Measurements from ENCODE around the gene SUGP1. TPM values are rescaled to one million over a fixed set of nuclear protein-coding genes. Genes with fewer than 3 reads are reported as not detected.

The SUGP1 gene
- polyA plus RNA-seq, 3 donors, result 17.4 to 38.8 (median 18.1) TPM

DNA sequence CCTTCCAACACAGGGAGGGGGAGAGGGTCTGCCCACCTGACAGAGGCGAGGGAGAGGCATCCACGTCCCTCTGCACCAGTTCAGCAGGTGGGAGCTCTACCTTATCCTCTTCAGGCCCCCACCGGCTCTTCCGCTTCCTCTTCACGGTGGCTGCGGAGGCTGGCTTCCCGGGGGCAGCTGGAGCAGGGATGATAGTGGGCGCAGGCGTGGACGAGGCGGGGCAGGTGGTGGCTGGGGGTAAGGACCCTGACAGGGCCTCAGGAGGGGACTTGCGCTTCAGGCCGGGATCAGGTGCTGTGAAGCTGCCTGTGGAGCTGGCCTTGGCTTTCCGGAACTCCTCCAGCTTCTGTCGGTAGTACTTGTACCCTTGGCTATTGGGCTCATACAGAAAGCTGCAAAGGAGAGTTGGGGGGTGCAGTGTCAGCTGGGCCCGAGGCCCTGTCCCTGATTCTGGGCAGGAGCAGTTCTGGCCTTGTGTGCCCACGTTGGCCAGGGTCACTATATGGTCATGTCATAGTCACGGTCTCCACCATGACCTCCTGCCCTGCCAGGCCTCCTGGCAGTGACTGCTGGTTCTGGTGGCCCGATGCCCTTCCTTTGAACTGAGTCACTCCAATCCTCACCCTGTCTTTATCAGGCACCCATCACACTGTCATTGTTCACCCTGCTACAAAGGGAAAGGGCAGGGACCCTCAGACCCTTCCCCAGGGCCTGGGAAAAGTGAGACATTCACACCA lies 23.2 kb downstream of the SUGP1 start:
- no peaks in the 10 kb centered on the region for H3K79me2 ChIP-seq (ENCODE audit: insufficient read depth, low read length)
- peaks cover 0 to 3% (median 2%) of the 10 kb centered on the region in 3 donors for H3K27me3 Mint-ChIP-seq (ENCODE audit: low read depth in 3 of 3)
- peaks cover 0 to 8% of the 10 kb centered on the region in 2 donors for H3K9me3 ChIP-seq (replicated peaks in 1 of 2; ENCODE audit: control insufficient read depth in 1 of 2, insufficient read depth in 1 of 2, low read length in 2 of 2)
- intact Hi-C loops (cut with micrococcal nuclease), result no loop called here
- H3K4me1 Mint-ChIP-seq, result no peaks in the 10 kb centered on the region
- no peak overlapping the region for H2AFZ ChIP-seq (ENCODE audit: insufficient read depth, low read depth, low read length, poor library complexity, severe bottlenecking)
- H3K27me3 ChIP-seq (ENCODE audit: control insufficient read depth in 2 of 2, insufficient read depth in 2 of 2, low read length in 2 of 2), result no peaks in the 10 kb centered on the region
- TF ChIP-seq, protein P1, sequence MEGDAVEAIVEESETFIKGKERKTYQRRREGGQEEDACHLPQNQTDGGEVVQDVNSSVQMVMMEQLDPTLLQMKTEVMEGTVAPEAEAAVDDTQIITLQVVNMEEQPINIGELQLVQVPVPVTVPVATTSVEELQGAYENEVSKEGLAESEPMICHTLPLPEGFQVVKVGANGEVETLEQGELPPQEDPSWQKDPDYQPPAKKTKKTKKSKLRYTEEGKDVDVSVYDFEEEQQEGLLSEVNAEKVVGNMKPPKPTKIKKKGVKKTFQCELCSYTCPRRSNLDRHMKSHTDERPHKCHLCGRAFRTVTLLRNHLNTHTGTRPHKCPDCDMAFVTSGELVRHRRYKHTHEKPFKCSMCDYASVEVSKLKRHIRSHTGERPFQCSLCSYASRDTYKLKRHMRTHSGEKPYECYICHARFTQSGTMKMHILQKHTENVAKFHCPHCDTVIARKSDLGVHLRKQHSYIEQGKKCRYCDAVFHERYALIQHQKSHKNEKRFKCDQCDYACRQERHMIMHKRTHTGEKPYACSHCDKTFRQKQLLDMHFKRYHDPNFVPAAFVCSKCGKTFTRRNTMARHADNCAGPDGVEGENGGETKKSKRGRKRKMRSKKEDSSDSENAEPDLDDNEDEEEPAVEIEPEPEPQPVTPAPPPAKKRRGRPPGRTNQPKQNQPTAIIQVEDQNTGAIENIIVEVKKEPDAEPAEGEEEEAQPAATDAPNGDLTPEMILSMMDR (IDR thresholded peaks at IDR 0.05), result no peak
- no peak overlapping the region for H3K27ac ChIP-seq (ENCODE audit: low read depth in 1 of 2, low read length in 2 of 2)
- no peaks in the 10 kb centered on the region for H4K20me1 ChIP-seq (ENCODE audit: insufficient read depth, low read length)
- DNase-seq, result no peak
- no peak overlapping the region for H3K4me3 Mint-ChIP-seq
- 94% methylated on average over 13 of the region's 19 CpGs for WGBS (ENCODE audit: insufficient coverage)
- peaks cover 2 to 15% (median 10%) of the 10 kb centered on the region in 7 donors for H3K9me3 Mint-ChIP-seq
- H3K27ac Mint-ChIP-seq, result peak overlapping the region in 1 of 7 donors; percentile 44
- peaks cover 75 to 95% of the 10 kb centered on the region in 2 donors for H3K36me3 Mint-ChIP-seq
- H3K4me2 ChIP-seq (replicated peaks; ENCODE audit: extremely low read depth, low read length, poor library complexity, severe bottlenecking), result no peak overlapping the region
- H3K4me3 ChIP-seq (replicated peaks in 1 of 3; ENCODE audit: low read depth in 2 of 3, low read length in 3 of 3), result no peak overlapping the region
- H3K9ac ChIP-seq (ENCODE audit: insufficient read depth, low read length, poor library complexity, severe bottlenecking), result no peak overlapping the region
- H3K4me1 ChIP-seq (ENCODE audit: control insufficient read depth in 1 of 2, insufficient read depth in 2 of 2, low read length in 2 of 2), result no peaks in the 10 kb centered on the region
- peaks cover 65 to 89% of the 10 kb centered on the region in 2 donors for H3K36me3 ChIP-seq (replicated peaks in 1 of 2; ENCODE audit: control insufficient read depth in 1 of 2, insufficient read depth in 2 of 2, low read length in 2 of 2)

DNA sequence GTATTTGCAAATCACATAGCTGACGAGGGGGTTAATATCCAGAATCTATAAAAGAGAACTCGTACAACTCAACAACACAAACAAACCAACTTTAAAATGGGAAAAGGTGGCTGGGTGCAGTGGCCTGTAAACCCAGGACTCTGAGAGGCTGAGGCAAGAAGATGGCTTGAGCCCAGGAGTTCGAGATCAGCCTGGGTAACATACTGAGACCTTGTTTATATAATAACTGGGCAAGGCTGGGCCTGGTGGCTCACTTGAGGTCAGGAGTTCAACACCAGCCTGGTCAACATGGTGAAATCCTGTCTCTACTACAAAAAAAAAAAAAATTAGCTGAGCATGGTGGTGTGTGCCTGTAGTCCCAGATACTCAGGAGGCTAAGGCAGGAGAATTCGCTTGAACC lies 25.4 kb downstream of the SUGP1 start:
- Mint-ChIP-seq H3K27me3 (ENCODE audit: low read depth in 3 of 3) (peaks cover 0 to 2% (median 0%) of the 10 kb centered on the region in 3 donors), H3K27ac (peak overlapping the region in 1 of 7 donors; percentile 48), H3K36me3 (peaks cover 70 to 94% of the 10 kb centered on the region in 2 donors), H3K9me3 (peaks cover 2 to 15% (median 10%) of the 10 kb centered on the region in 7 donors), H3K4me1 (no peaks in the 10 kb centered on the region), H3K4me3 (no peak overlapping the region)
- Histone ChIP-seq H3K27me3 (ENCODE audit: control insufficient read depth in 2 of 2, insufficient read depth in 2 of 2, low read length in 2 of 2) (no peaks in the 10 kb centered on the region), H3K4me3 (replicated peaks in 1 of 3; ENCODE audit: low read depth in 2 of 3, low read length in 3 of 3) (no peak overlapping the region), H3K4me2 (replicated peaks; ENCODE audit: extremely low read depth, low read length, poor library complexity, severe bottlenecking) (no peak overlapping the region), H3K9me3 (replicated peaks in 1 of 2; ENCODE audit: control insufficient read depth in 1 of 2, insufficient read depth in 1 of 2, low read length in 2 of 2) (peaks cover 0 to 8% of the 10 kb centered on the region in 2 donors), H3K9ac (ENCODE audit: insufficient read depth, low read length, poor library complexity, severe bottlenecking) (no peak overlapping the region), H4K20me1 (ENCODE audit: insufficient read depth, low read length) (no peaks in the 10 kb centered on the region), H3K27ac (ENCODE audit: low read depth in 1 of 2, low read length in 2 of 2) (no peak overlapping the region), H3K4me1 (ENCODE audit: control insufficient read depth in 1 of 2, insufficient read depth in 2 of 2, low read length in 2 of 2) (no peaks in the 10 kb centered on the region), H3K36me3 (replicated peaks in 1 of 2; ENCODE audit: control insufficient read depth in 1 of 2, insufficient read depth in 2 of 2, low read length in 2 of 2) (peaks cover 53 to 86% of the 10 kb centered on the region in 2 donors), H3K79me2 (ENCODE audit: insufficient read depth, low read length) (no peaks in the 10 kb centered on the region), H2AFZ (ENCODE audit: insufficient read depth, low read depth, low read length, poor library complexity, severe bottlenecking) (no peak overlapping the region)
- DNase-seq, result no peak
- 100% methylated on average over 1 of the region's 4 CpGs for WGBS (ENCODE audit: insufficient coverage)
- TF ChIP-seq, protein P1 (IDR thresholded peaks at IDR 0.05), result no peak
- intact Hi-C loops (cut with micrococcal nuclease), result no loop called here

Measured in CD14-positive monocyte (primary cell).